IMR-90 (cell line): ENCODE data around the gene TTI1. TPM values are rescaled to one million over a fixed set of nuclear protein-coding genes. Genes with fewer than 3 reads are reported as not detected.

Experiments used
- ATAC-seq: fragments of 200-7000 bp; cut with Tn5 transposase; 2 replicates; pipeline ENCODE4 v1.9.1; 2020; ENCODE audit warnings: low read depth, mild to moderate bottlenecking, moderate library complexity
- BruUV-seq: library from RNA; stranded (reverse); fragments of 400-500 nt; replicated peaks from 2 replicates; lab custom pipeline; 2021; lab: Mats Ljungman, UMichigan
- CTCF ChIA-PET: fragments of 300-600 bp; formaldehyde crosslinking; extraction: SDS; loops from one replicate; lab custom pipeline; 2021; ENCODE audit warnings: antibody characterized with exemption; lab: Yijun Ruan, JAX
- POLR2A ChIA-PET: fragments of 300-600 bp; sonication (Branson Sonifier 250); formaldehyde crosslinking; loops from one replicate; lab custom pipeline; 2022; ENCODE audit warnings: antibody characterized with exemption; ENCODE audit not compliant: unreplicated experiment; lab: Charles Lee
- DNase-seq: peaks from one replicate; pipeline ENCODE4 v3.0.0; 2013
- H2AFZ ChIP-seq: replicated peaks from 2 replicates; pipeline ENCODE3; 2013; ENCODE audit warnings: low read length, mild to moderate bottlenecking; ENCODE audit not compliant: poor library complexity
- H2AK5ac ChIP-seq: 2 replicates; pipeline ENCODE4 v1.6.1; 2013; ENCODE audit warnings: low read depth, low read length, inconsistent platforms
- H2AK9ac ChIP-seq: replicated peaks from 2 replicates; pipeline ENCODE3; 2013; ENCODE audit warnings: mild to moderate bottlenecking, low read depth, low read length, moderate library complexity; ENCODE audit not compliant: poor library complexity
- H2BK120ac ChIP-seq: 2 replicates; pipeline ENCODE4 v1.6.1; 2013; ENCODE audit warnings: low read depth, low read length, inconsistent platforms
- H2BK15ac ChIP-seq: 3 replicates; pipeline ENCODE4 v1.6.1; 2013; ENCODE audit warnings: low read depth, low read length, inconsistent platforms
- H2BK20ac ChIP-seq: 2 replicates; pipeline ENCODE4 v1.6.1; 2013; ENCODE audit warnings: low read depth, mild to moderate bottlenecking, inconsistent platforms, low read length, moderate library complexity
- H2BK5ac ChIP-seq: 2 replicates; pipeline ENCODE4 v1.6.1; 2013; ENCODE audit warnings: mild to moderate bottlenecking, low read depth, low read length, inconsistent platforms; ENCODE audit not compliant: poor library complexity, severe bottlenecking
- H3K14ac ChIP-seq: replicated peaks from 2 replicates; pipeline ENCODE4 v1.6.1; 2013; ENCODE audit warnings: low read depth, low read length, inconsistent platforms
- H3K18ac ChIP-seq: 2 replicates; pipeline ENCODE4 v1.6.1; 2013; ENCODE audit warnings: low read depth, low read length, control low read depth
- H3K23ac ChIP-seq: 2 replicates; pipeline ENCODE4 v1.6.1; 2013; ENCODE audit warnings: low read depth, low read length, inconsistent platforms
- H3K27ac ChIP-seq: 2 replicates; pipeline ENCODE4 v1.5.1; 2013; ENCODE audit warnings: mild to moderate bottlenecking, control low read depth, low read length; ENCODE audit not compliant: insufficient read depth
- H3K27me3 ChIP-seq: 2 replicates; pipeline ENCODE4 v1.6.1; 2013; ENCODE audit warnings: low read length; ENCODE audit not compliant: control insufficient read depth, insufficient read depth
- H3K36me3 ChIP-seq: 2 replicates; pipeline ENCODE4 v1.6.1; 2013; ENCODE audit warnings: low read length, mixed read lengths; ENCODE audit not compliant: control insufficient read depth, insufficient read depth
- H3K4ac ChIP-seq: 2 replicates; pipeline ENCODE4 v1.6.1; 2013; ENCODE audit warnings: low read depth, low read length, inconsistent platforms
- H3K4me1 ChIP-seq: 2 replicates; pipeline ENCODE4 v1.6.1; 2013; ENCODE audit warnings: low read length, mixed read lengths; ENCODE audit not compliant: control insufficient read depth, insufficient read depth
- H3K4me2 ChIP-seq: 2 replicates; pipeline ENCODE4 v1.6.1; 2013; ENCODE audit warnings: low read depth, mild to moderate bottlenecking, control low read depth, low read length, moderate library complexity
- H3K4me3 ChIP-seq: 2 replicates; pipeline ENCODE4 v1.5.1; 2013; ENCODE audit warnings: low read depth, mild to moderate bottlenecking, control low read depth, low read length, moderate library complexity; ENCODE audit not compliant: insufficient read depth
- H3K56ac ChIP-seq: 2 replicates; pipeline ENCODE4 v1.6.1; 2013; ENCODE audit warnings: low read length, inconsistent platforms; ENCODE audit not compliant: insufficient read depth; ENCODE audit errors: extremely low read depth
- H3K79me1 ChIP-seq, 2 experiments: 2 replicates each; pipeline ENCODE4 v1.6.1; 2013; ENCODE audit warnings: low read length in 2 of 2, inconsistent platforms in 1 of 2, low read depth in 1 of 2
- H3K9ac ChIP-seq: 2 replicates; pipeline ENCODE4 v1.6.1; 2013; ENCODE audit warnings: low read depth, low read length, control low read depth
- H3K9me1 ChIP-seq: 2 replicates; pipeline ENCODE4 v1.6.1; 2013; ENCODE audit warnings: low read length, inconsistent platforms; ENCODE audit not compliant: insufficient read depth
- H3K9me3 ChIP-seq: 2 replicates; pipeline ENCODE4 v1.6.1; 2013; ENCODE audit warnings: low read length; ENCODE audit not compliant: control insufficient read depth, insufficient read depth
- H4K20me1 ChIP-seq: 2 replicates; pipeline ENCODE4 v1.6.1; 2013; ENCODE audit warnings: low read length, inconsistent platforms; ENCODE audit not compliant: insufficient read depth
- H4K5ac ChIP-seq: 2 replicates; pipeline ENCODE4 v1.6.1; 2013; ENCODE audit warnings: mild to moderate bottlenecking, low read depth, low read length, control low read depth
- H4K8ac ChIP-seq, 2 experiments: 2 replicates each; pipeline ENCODE4 v1.6.1; 2013; ENCODE audit warnings: low read depth in 2 of 2, low read length in 2 of 2, control low read depth in 1 of 2, inconsistent platforms in 1 of 2
- H4K91ac ChIP-seq: 2 replicates; pipeline ENCODE4 v1.6.1; 2013; ENCODE audit warnings: low read depth, low read length, inconsistent platforms; ENCODE audit not compliant: insufficient read depth
- BHLHE40 ChIP-seq: fragments of 150-350 bp; IDR thresholded peaks from 2 replicates; pipeline ENCODE4 v1.6.1; 2016; ENCODE audit warnings: mild to moderate bottlenecking, low read depth, low read length
- CEBPB ChIP-seq: IDR thresholded peaks from 2 replicates; pipeline ENCODE4 v1.6.1; 2012; ENCODE audit warnings: low read depth, low read length, improper control_type of control experiment
- CHD1 ChIP-seq: IDR thresholded peaks from 2 replicates; pipeline ENCODE4 v1.6.1; 2012; ENCODE audit warnings: low read depth, low read length, improper control_type of control experiment
- FOS ChIP-seq: fragments of 150-350 bp; IDR thresholded peaks from 2 replicates; pipeline ENCODE4 v1.6.1; 2016; ENCODE audit warnings: low read depth, low read length
- MAZ ChIP-seq: IDR thresholded peaks from 2 replicates; pipeline ENCODE4 v1.6.1; 2012; ENCODE audit warnings: low read depth, mild to moderate bottlenecking, low read length, improper control_type of control experiment, moderate library complexity, borderline replicate concordance
- POLR2A ChIP-seq: IDR thresholded peaks from 2 replicates; pipeline ENCODE4 v1.6.1; 2012; ENCODE audit warnings: mild to moderate bottlenecking, low read depth, low read length
- RCOR1 ChIP-seq: IDR thresholded peaks from 2 replicates; pipeline ENCODE4 v1.6.1; 2012; ENCODE audit warnings: mild to moderate bottlenecking, low read length, improper control_type of control experiment; ENCODE audit not compliant: insufficient replicate concordance
- WGBS, 2 experiments: methylation state at CpG; one replicate each; pipeline versions ENCODE4 v1.1.5 to v1.1.7; 2013; ENCODE audit warnings: missing lambda C conversion rate in 2 of 2; ENCODE audit not compliant: insufficient read length in 1 of 2; ENCODE audit errors: extremely low coverage in 2 of 2; 5-methylcytosine and 5-hydroxymethylcytosine counted together
- dilution Hi-C: fragments of 300-500 bp; cut with HindIII; formaldehyde crosslinking; loops from one replicate; pipeline ENCODE4 v1.14.3; 2018; ENCODE audit warnings: low sequenced_read_pairs; ENCODE audit not compliant: unreplicated experiment
- in situ Hi-C: fragments of 300-500 bp; cut with MboI; formaldehyde crosslinking; loops from 3 replicates; pipeline ENCODE4 v1.14.3; 2019; ENCODE audit warnings: low sequenced_read_pairs, inconsistent platforms, mixed read lengths
- intact Hi-C: fragments of 100-400 bp; cut with micrococcal nuclease; formaldehyde crosslinking; loops from 2 replicates; pipeline ENCODE4 v1.10.0; 2022
- polyA plus RNA-seq, 3 experiments: library from polyadenylated mRNA; depleted of rRNA; stranded (reverse); fragments of >200 nt; gene quantifications; 2 replicates each; pipeline ENCODE4 v1.2.3, GENCODE V29; 2012; ENCODE audit warnings: low replicate concordance in 1 of 3
- total RNA-seq: library from RNA; depleted of rRNA; stranded (reverse); fragments of >200 nt; gene quantifications from 2 replicates; pipeline ENCODE4 v1.2.3, GENCODE V29; 2012
- TF ChIP-seq, protein P1 (sequence below): fragments of 150-350 bp; IDR thresholded peaks from 2 replicates; pipeline ENCODE4 v1.6.1; 2017; ENCODE audit warnings: mild to moderate bottlenecking, antibody characterized with exemption, low read length, low read depth
- TF ChIP-seq, protein P2 (sequence below): fragments of 150-350 bp; IDR thresholded peaks from 2 replicates; pipeline ENCODE4 v1.6.1; 2016; ENCODE audit warnings: low read depth, mild to moderate bottlenecking, low read length, moderate library complexity, borderline replicate concordance

TTI1 gene
- total and polyA plus RNA-seq, 2 of the 4 experiments (the other 2 are of a cell fraction) = 12.5 to 17.6 TPM

DNA sequence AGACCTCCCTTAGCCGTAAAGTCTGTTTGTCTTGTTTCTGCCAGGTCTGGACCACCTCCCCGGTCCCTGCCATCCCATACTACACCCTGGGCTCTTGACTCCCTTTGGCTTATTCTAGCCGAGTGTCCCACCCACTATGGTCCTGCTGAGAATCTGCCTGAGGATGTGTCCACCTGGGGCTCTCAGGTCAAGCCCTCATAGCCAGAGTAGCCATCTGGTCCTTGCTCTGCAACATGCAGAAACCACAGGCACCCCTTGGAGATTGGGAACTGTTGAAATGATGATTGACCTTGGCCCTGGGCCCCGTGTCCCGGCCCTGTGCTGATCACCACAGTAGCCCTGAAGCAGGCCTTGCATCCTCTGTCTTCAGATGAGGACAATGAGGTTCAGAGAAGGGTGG lies 86.3 kb downstream of the TTI1 start:
- Histone ChIP-seq H2BK5ac (no peak overlapping the region), H3K9me1 (no peaks in the 10 kb centered on the region), H3K36me3 (no peaks in the 10 kb centered on the region), H4K5ac (no peak overlapping the region), H3K4ac (no peak overlapping the region), H4K91ac (no peak overlapping the region), H4K8ac (no peak overlapping the region), H3K14ac (no peak overlapping the region), H3K27me3 (peaks cover 11% of the 10 kb centered on the region), H2AK9ac (no peak overlapping the region), H2BK15ac (no peak overlapping the region), H2AK5ac (no peak overlapping the region), H2BK120ac (no peak overlapping the region), H3K18ac (no peak overlapping the region), H3K4me3 (no peak overlapping the region), H3K9me3 (peaks cover 10% of the 10 kb centered on the region), H3K9ac (no peak overlapping the region), H3K79me1 (no peaks in the 10 kb centered on the region), H3K56ac (no peak overlapping the region), H4K20me1 (no peaks in the 10 kb centered on the region), H3K23ac (no peak overlapping the region), H3K4me2 (no peak overlapping the region), H2BK20ac (no peak overlapping the region), H2AFZ (no peak overlapping the region), H3K4me1 (no peaks in the 10 kb centered on the region), H3K27ac (no peak overlapping the region)
- no peak for TF ChIP-seq MAZ
- TF ChIP-seq FOS = no peak
- TF ChIP-seq, protein P1, sequence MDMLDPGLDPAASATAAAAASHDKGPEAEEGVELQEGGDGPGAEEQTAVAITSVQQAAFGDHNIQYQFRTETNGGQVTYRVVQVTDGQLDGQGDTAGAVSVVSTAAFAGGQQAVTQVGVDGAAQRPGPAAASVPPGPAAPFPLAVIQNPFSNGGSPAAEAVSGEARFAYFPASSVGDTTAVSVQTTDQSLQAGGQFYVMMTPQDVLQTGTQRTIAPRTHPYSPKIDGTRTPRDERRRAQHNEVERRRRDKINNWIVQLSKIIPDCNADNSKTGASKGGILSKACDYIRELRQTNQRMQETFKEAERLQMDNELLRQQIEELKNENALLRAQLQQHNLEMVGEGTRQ = no peak
- TF ChIP-seq RCOR1 = no peak
- TF ChIP-seq CHD1 = no peak
- no peak for TF ChIP-seq BHLHE40
- TF ChIP-seq, protein P2, sequence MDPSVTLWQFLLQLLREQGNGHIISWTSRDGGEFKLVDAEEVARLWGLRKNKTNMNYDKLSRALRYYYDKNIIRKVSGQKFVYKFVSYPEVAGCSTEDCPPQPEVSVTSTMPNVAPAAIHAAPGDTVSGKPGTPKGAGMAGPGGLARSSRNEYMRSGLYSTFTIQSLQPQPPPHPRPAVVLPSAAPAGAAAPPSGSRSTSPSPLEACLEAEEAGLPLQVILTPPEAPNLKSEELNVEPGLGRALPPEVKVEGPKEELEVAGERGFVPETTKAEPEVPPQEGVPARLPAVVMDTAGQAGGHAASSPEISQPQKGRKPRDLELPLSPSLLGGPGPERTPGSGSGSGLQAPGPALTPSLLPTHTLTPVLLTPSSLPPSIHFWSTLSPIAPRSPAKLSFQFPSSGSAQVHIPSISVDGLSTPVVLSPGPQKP = no peak
- TF ChIP-seq CEBPB = no peak
- no peak for TF ChIP-seq POLR2A
- DNase-seq = no peak
- BruUV-seq = no TSS peak
- ChIA-PET POLR2A (no interaction called here), CTCF (no interaction called here)
- in situ Hi-C loops = no loop called here
- dilution Hi-C loops = no loop called here
- ATAC-seq = no peak
- WGBS, 2 experiments = 62% methylated on average over 2 of the region's 5 CpGs; no CpG with 5 or more reads in 1 of the 2 experiments
- intact Hi-C loops = no loop called here
